Loucy (cell line): Measurements from ENCODE around the gene SERTAD1.
A peak's percentile ranks its signal among the peaks of the same experiment; 100 is the strongest.

Source experiments
- H2AFZ ChIP-seq: fragments of 200-600 bp; sonication (generic); 2 replicates; pipeline ENCODE4 v1.6.0; 2016; ENCODE audit warnings: antibody characterized with exemption, mild to moderate bottlenecking, low read length, moderate library complexity
- H3F3A ChIP-seq: fragments of 200-600 bp; 2 replicates; pipeline ENCODE4 v1.6.0; 2016; ENCODE audit warnings: antibody characterized with exemption, low read depth, mild to moderate bottlenecking
- H3K27me3 ChIP-seq: fragments of 200-600 bp; sonication (generic); 2 replicates; pipeline ENCODE4 v1.6.1; 2014; ENCODE audit warnings: low read length, mild to moderate bottlenecking; ENCODE audit not compliant: insufficient read depth, poor library complexity, severe bottlenecking
- H3K36me3 ChIP-seq: fragments of 200-600 bp; sonication (generic); 2 replicates; pipeline ENCODE4 v1.6.1; 2016; ENCODE audit warnings: low read length; ENCODE audit not compliant: insufficient read depth
- H3K4me1 ChIP-seq: fragments of 200-600 bp; sonication (generic); 2 replicates; pipeline ENCODE4 v1.5.1; 2014; ENCODE audit warnings: low read length, mild to moderate bottlenecking; ENCODE audit not compliant: insufficient read depth, poor library complexity, severe bottlenecking
- H3K4me2 ChIP-seq: fragments of 200-600 bp; sonication (generic); 2 replicates; pipeline ENCODE4 v1.6.0; 2014; ENCODE audit warnings: antibody characterized with exemption, low read length, low read depth, mild to moderate bottlenecking; ENCODE audit not compliant: poor library complexity, severe bottlenecking
- H3K4me3 ChIP-seq: fragments of 200-600 bp; sonication (generic); 2 replicates; pipeline ENCODE4 v1.5.1; 2014; ENCODE audit warnings: low read length, mild to moderate bottlenecking, mixed read lengths; ENCODE audit not compliant: poor library complexity, severe bottlenecking
- H3K79me2 ChIP-seq: fragments of 200-600 bp; sonication (generic); 2 replicates; pipeline ENCODE4 v1.6.1; 2014; ENCODE audit warnings: low read length; ENCODE audit not compliant: insufficient read depth
- H3K9ac ChIP-seq: fragments of 200-600 bp; sonication (generic); 2 replicates; pipeline ENCODE4 v1.6.0; 2014; ENCODE audit warnings: mild to moderate bottlenecking, low read depth, low read length, moderate library complexity; ENCODE audit not compliant: poor library complexity, severe bottlenecking
- H3K9me2 ChIP-seq: fragments of 200-600 bp; sonication (generic); replicated peaks from 2 replicates; pipeline ENCODE4 v1.6.1; 2016; ENCODE audit warnings: low read depth, low read length, mixed read lengths
- H3K9me3 ChIP-seq: fragments of 200-600 bp; sonication (generic); 2 replicates; pipeline ENCODE4 v1.6.1; 2014; ENCODE audit warnings: mild to moderate bottlenecking, antibody characterized with exemption, low read length, low read depth; ENCODE audit not compliant: insufficient read depth
- H4K20me1 ChIP-seq: fragments of 200-600 bp; sonication (generic); 2 replicates; pipeline ENCODE4 v1.6.0; 2014; ENCODE audit warnings: antibody characterized with exemption, low read length, mild to moderate bottlenecking; ENCODE audit not compliant: insufficient read depth, poor library complexity, severe bottlenecking
- CTCF ChIP-seq: fragments of 200-600 bp; sonication (generic); conservative IDR thresholded peaks from 2 replicates; pipeline ENCODE4 v1.5.1; 2014; ENCODE audit warnings: mild to moderate bottlenecking, antibody characterized with exemption, low read length
- EZH2phosphoT487 ChIP-seq: fragments of 200-600 bp; IDR thresholded peaks from 2 replicates; pipeline ENCODE4 v1.6.1; 2018; ENCODE audit warnings: antibody characterized with exemption, mild to moderate bottlenecking, moderate library complexity, borderline replicate concordance

SERTAD1 gene

GRCh38 chr19:40443131-40443999, 17.6 kb upstream of the SERTAD1 start:
- Histone ChIP-seq H3K9ac (peak overlapping the region; percentile 94), H4K20me1 (peaks cover 19% of the 10 kb centered on the region), H2AFZ (peak overlapping the region; percentile 98), H3K27me3 (no peaks in the 10 kb centered on the region), H3K9me3 (no peaks in the 10 kb centered on the region), H3K4me3 (peak overlapping the region; percentile 87), H3K36me3 (peaks cover 12% of the 10 kb centered on the region; the same call in 1 of the 2 replicates), H3K4me1 (peaks cover 18% of the 10 kb centered on the region), H3K4me2 (peak overlapping the region; percentile 98), H3K79me2 (peaks cover 19% of the 10 kb centered on the region), H3F3A (no peaks in the 10 kb centered on the region), H3K9me2 (no peaks in the 10 kb centered on the region)
- TF ChIP-seq EZH2phosphoT487 (no peak), CTCF (no peak)

- H3K4me2 ChIP-seq = peak overlapping the region; percentile 98
- peaks cover 12% of the 10 kb centered on the region; the same call in 1 of the 2 replicates for H3K36me3 ChIP-seq
- H3K9me2 ChIP-seq = no peaks in the 10 kb centered on the region
- no peak for TF ChIP-seq EZH2phosphoT487
- TF ChIP-seq CTCF = no peak
- H3K27me3 ChIP-seq = no peaks in the 10 kb centered on the region
- no peaks in the 10 kb centered on the region for H3K9me3 ChIP-seq
- peaks cover 19% of the 10 kb centered on the region for H3K79me2 ChIP-seq
- no peaks in the 10 kb centered on the region for H3F3A ChIP-seq
- peak overlapping the region; percentile 87 for H3K4me3 ChIP-seq
- H3K4me1 ChIP-seq = peaks cover 18% of the 10 kb centered on the region
- peak overlapping the region; percentile 78 for H3K9ac ChIP-seq
- peak overlapping the region; percentile 75 for H2AFZ ChIP-seq
- H4K20me1 ChIP-seq = peaks cover 19% of the 10 kb centered on the region
Measured at GRCh38 chr19:40442328-40443130, 16.7 kb upstream of the SERTAD1 start.

GRCh38 chr19:40441719-40442253, 16.0 kb upstream of the SERTAD1 start:
- Histone ChIP-seq H3K36me3 (peaks cover 12% of the 10 kb centered on the region; the same call in 1 of the 2 replicates), H4K20me1 (peaks cover 19% of the 10 kb centered on the region), H3K27me3 (no peaks in the 10 kb centered on the region), H3K4me3 (peak overlapping the region; percentile 87), H3K79me2 (peaks cover 19% of the 10 kb centered on the region), H3K9me3 (no peaks in the 10 kb centered on the region), H3K4me2 (peak overlapping the region; percentile 98), H3F3A (no peaks in the 10 kb centered on the region), H2AFZ (no peak overlapping the region), H3K9me2 (no peaks in the 10 kb centered on the region), H3K4me1 (peaks cover 18% of the 10 kb centered on the region), H3K9ac (peak overlapping the region; percentile 78)
- TF ChIP-seq CTCF = no peak
- no peak for TF ChIP-seq EZH2phosphoT487
